HCT116 (cell line): ENCODE data around the gene GAL. TPM values are rescaled to one million over a fixed set of nuclear protein-coding genes. Genes with fewer than 3 reads are reported as not detected.

Source experiments
- ATAC-seq: fragments of 200-7000 bp; cut with Tn5 transposase; 2 replicates; pipeline ENCODE4 v1.9.1; 2020; ENCODE audit warnings: mild to moderate bottlenecking, moderate library complexity
- BruUV-seq: library from RNA; stranded (reverse); fragments of 400-500 nt; replicated peaks from 2 replicates; lab custom pipeline; 2021; lab: Mats Ljungman, UMichigan
- CTCF ChIA-PET: fragments of 300-600 bp; sonication (Branson Sonifier 250); formaldehyde crosslinking; loops from one replicate; lab custom pipeline; 2021; ENCODE audit warnings: antibody characterized with exemption; lab: Charles Lee
- POLR2A ChIA-PET: fragments of 300-600, 350-600 bp; sonication (Branson Sonifier 250); formaldehyde crosslinking; loops from one replicate; lab custom pipeline; 2021; ENCODE audit warnings: antibody characterized with exemption; lab: Charles Lee
- RAD21 ChIA-PET, 2 experiments: fragments of 300-600 bp; sonication (Branson Sonifier 250); formaldehyde crosslinking; loops; one replicate each; lab custom pipeline; 2023; ENCODE audit warnings: low total read pairs in 2 of 2; ENCODE audit not compliant: uncharacterized antibody in 2 of 2, unreplicated experiment in 2 of 2, low non-redundant PET in 1 of 2; lab: Charles Lee
- DNase-seq: peaks from one replicate; pipeline ENCODE4 v3.0.0-alpha.2; 2010; ENCODE audit warnings: low read depth, low spot score
- H2AFZ ChIP-seq: fragments of 200-600 bp; shearing (Covaris generic), sonication (generic); 2 replicates; pipeline ENCODE4 v1.6.1; 2017; ENCODE audit warnings: low read depth, mixed run types, mixed read lengths, antibody characterized with exemption, low read length; ENCODE audit not compliant: poor library complexity, severe bottlenecking
- H3K27ac ChIP-seq: 2 replicates; pipeline ENCODE4 v1.5.1; 2012; ENCODE audit warnings: low read depth, low read length
- H3K27me3 ChIP-seq: fragments of 200-600 bp; sonication (generic); 2 replicates; pipeline ENCODE4 v1.6.1; 2016; ENCODE audit warnings: mixed run types, low read length, mixed read lengths; ENCODE audit not compliant: insufficient read depth
- H3K36me3 ChIP-seq, 2 experiments: fragments of 200-500 bp in 1 of 2; fragments of 200-600 bp in 1 of 2; sonication (Bioruptor generic) in 1 of 2; sonication (generic) in 1 of 2; 2 replicates each; pipeline versions ENCODE4 v1.5.1 to v1.6.1; 2014 to 2016; ENCODE audit warnings: low read length in 2 of 2, inconsistent platforms in 1 of 2, mixed read lengths in 1 of 2, mixed run types in 1 of 2; ENCODE audit not compliant: insufficient read depth in 2 of 2, control insufficient read depth in 1 of 2
- H3K4me1 ChIP-seq, 2 experiments: fragments of 200-600 bp in 1 of 2; sonication (generic) in 1 of 2; 2 replicates each; pipeline versions ENCODE4 v1.5.1 to v1.6.1; 2012 to 2017; ENCODE audit warnings: low read length in 2 of 2, inconsistent platforms in 1 of 2, mild to moderate bottlenecking in 1 of 2, mixed read lengths in 1 of 2, mixed run types in 1 of 2, moderate library complexity in 1 of 2; ENCODE audit not compliant: insufficient read depth in 2 of 2, control insufficient read depth in 1 of 2
- H3K4me2 ChIP-seq: fragments of 200-600 bp; sonication (generic); 2 replicates; pipeline ENCODE4 v1.6.1; 2017; ENCODE audit warnings: mixed run types, low read length, mixed read lengths
- H3K4me3 ChIP-seq, 2 experiments: fragments of 200-600 bp in 1 of 2; sonication (generic) in 1 of 2; replicated peaks in 1 of 2; 2 replicates each; pipeline ENCODE4 v1.5.1; 2011 to 2016; ENCODE audit warnings: low read length in 2 of 2, control low read depth in 1 of 2, low read depth in 1 of 2, mild to moderate bottlenecking in 1 of 2, mixed read lengths in 1 of 2, mixed run types in 1 of 2
- H3K79me2 ChIP-seq: fragments of 200-600 bp; sonication (generic); 2 replicates; pipeline ENCODE4 v1.6.1; 2017; ENCODE audit warnings: mild to moderate bottlenecking, mixed run types, low read length, moderate library complexity, mixed read lengths; ENCODE audit not compliant: insufficient read depth
- H3K9ac ChIP-seq: fragments of 200-600 bp; sonication (generic); 2 replicates; pipeline ENCODE4 v1.6.1; 2016; ENCODE audit warnings: low read length, mixed read lengths
- H3K9me2 ChIP-seq: fragments of 200-600 bp; sonication (generic), shearing (Covaris generic); 2 replicates; pipeline ENCODE4 v1.6.1; 2017; ENCODE audit warnings: mixed run types, mild to moderate bottlenecking, moderate library complexity; ENCODE audit not compliant: insufficient read depth
- H3K9me3 ChIP-seq, 2 experiments: fragments of 200-500 bp in 1 of 2; fragments of 200-600 bp in 1 of 2; sonication (Bioruptor generic) in 1 of 2; sonication (generic) in 1 of 2; 2 replicates each; pipeline ENCODE4 v1.6.1; 2014 to 2017; ENCODE audit warnings: low read length in 2 of 2, mixed read lengths in 2 of 2, inconsistent platforms in 1 of 2, low read depth in 1 of 2, mild to moderate bottlenecking in 1 of 2, mixed run types in 1 of 2, moderate library complexity in 1 of 2; ENCODE audit not compliant: control insufficient read depth in 1 of 2, insufficient read depth in 1 of 2
- H4K20me1 ChIP-seq: fragments of 200-600 bp; sonication (generic), shearing (Covaris generic); 2 replicates; pipeline ENCODE4 v1.6.1; 2017; ENCODE audit warnings: mixed run types, mild to moderate bottlenecking, moderate library complexity; ENCODE audit not compliant: insufficient read depth
- CBX3 ChIP-seq: IDR thresholded peaks from 2 replicates; pipeline ENCODE4 v1.6.1; 2012; ENCODE audit warnings: low read depth
- EGR1 ChIP-seq: IDR thresholded peaks from 2 replicates; pipeline ENCODE4 v1.6.1; 2012; ENCODE audit warnings: low read depth
- ELF1 ChIP-seq: IDR thresholded peaks from 2 replicates; pipeline ENCODE4 v1.6.1; 2012; ENCODE audit warnings: low read depth, borderline replicate concordance
- EZH2phosphoT487 ChIP-seq: fragments of 200-600 bp; IDR thresholded peaks from 2 replicates; pipeline ENCODE4 v1.6.1; 2018; ENCODE audit warnings: antibody characterized with exemption, borderline replicate concordance
- POLR2A ChIP-seq: IDR thresholded peaks from 2 replicates; pipeline ENCODE4 v1.7.0; 2011; ENCODE audit warnings: borderline replicate concordance; ENCODE audit not compliant: insufficient read depth, insufficient read length; ENCODE audit errors: extremely low read depth
- RAD21 ChIP-seq: IDR thresholded peaks from 2 replicates; pipeline ENCODE4 v1.6.1; 2012; ENCODE audit warnings: low read depth, mild to moderate bottlenecking
- SRF ChIP-seq: IDR thresholded peaks from 2 replicates; pipeline ENCODE4 v1.6.1; 2012; ENCODE audit warnings: low read depth
- TCF7L2 ChIP-seq: IDR thresholded peaks from 2 replicates; pipeline ENCODE4 v1.7.0; 2011; ENCODE audit warnings: borderline replicate concordance, inconsistent platforms; ENCODE audit not compliant: insufficient read depth, insufficient read length; ENCODE audit errors: extremely low read depth
- YY1 ChIP-seq: IDR thresholded peaks from 2 replicates; pipeline ENCODE4 v1.6.1; 2011; ENCODE audit warnings: low read length, low read depth, moderate library complexity, mild to moderate bottlenecking; ENCODE audit not compliant: insufficient replicate concordance; ENCODE audit errors: extremely low read depth
- ZNF274 ChIP-seq: fragments of 200-500 bp; sonication (Bioruptor generic); IDR thresholded peaks from 2 replicates; pipeline ENCODE4 v1.6.1; 2014; ENCODE audit warnings: mild to moderate bottlenecking, low read depth, low read length, inconsistent platforms
- intact Hi-C: fragments of 100-400 bp; cut with micrococcal nuclease; formaldehyde crosslinking; loops from 2 replicates; pipeline ENCODE4 v1.10.0; 2022
- total RNA-seq: library from RNA; stranded (reverse); gene quantifications from one replicate; pipeline ENCODE4 v1.2.1, GENCODE V29; 2021; ENCODE audit not compliant: unreplicated experiment
- TF ChIP-seq, protein P1 (sequence below): IDR thresholded peaks from 2 replicates; pipeline ENCODE4 v1.6.1; 2012; ENCODE audit warnings: low read depth
- TF ChIP-seq, protein P2 (sequence below): IDR thresholded peaks from 2 replicates; pipeline ENCODE4 v1.6.1; 2012
- TF ChIP-seq, protein P3 (sequence below): IDR thresholded peaks from 2 replicates; pipeline ENCODE4 v1.6.1; 2011; ENCODE audit warnings: mild to moderate bottlenecking, low read length, moderate library complexity; ENCODE audit not compliant: insufficient replicate concordance; ENCODE audit errors: extremely low read depth

GAL gene
- total RNA-seq, 1 experiment from 2014 or later, result 83.1 TPM

DNA sequence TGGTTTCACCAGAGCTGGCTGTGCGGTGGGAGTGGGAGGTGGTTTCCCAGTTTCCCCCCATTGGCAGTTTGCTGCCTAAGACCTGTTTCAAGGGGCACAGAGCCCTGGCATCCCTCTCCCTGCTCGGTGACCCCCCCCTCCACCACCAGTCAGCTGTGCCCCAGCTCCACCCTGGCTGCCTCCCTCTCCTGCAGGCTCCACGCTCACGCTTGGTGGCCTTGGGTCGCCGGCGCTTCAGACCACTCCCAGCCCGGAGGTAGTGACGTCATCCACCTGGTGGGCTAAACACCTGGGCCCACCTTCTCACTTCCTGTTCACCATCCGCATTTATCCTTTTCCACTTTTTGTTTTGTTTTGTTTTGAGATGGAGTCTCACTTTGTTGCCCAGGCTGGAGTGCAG, 7.8 kb downstream of the GAL start:
- CTCF ChIA-PET, result no interaction called here

More for the DNA sequence above, 7.8 kb downstream of the GAL start:
- intact Hi-C loops, result no loop called here
- ChIA-PET POLR2A (no interaction called here), RAD21 (no interaction called here)
- no peak overlapping the region for H3K9ac ChIP-seq
- TF ChIP-seq YY1 (no peak), POLR2A (no peak), CBX3 (no peak), SRF (no peak), EZH2phosphoT487 (no peak), EGR1 (no peak), RAD21 (no peak), ELF1 (no peak), ZNF274 (no peak), TCF7L2 (no peak)
- TF ChIP-seq, protein P1, sequence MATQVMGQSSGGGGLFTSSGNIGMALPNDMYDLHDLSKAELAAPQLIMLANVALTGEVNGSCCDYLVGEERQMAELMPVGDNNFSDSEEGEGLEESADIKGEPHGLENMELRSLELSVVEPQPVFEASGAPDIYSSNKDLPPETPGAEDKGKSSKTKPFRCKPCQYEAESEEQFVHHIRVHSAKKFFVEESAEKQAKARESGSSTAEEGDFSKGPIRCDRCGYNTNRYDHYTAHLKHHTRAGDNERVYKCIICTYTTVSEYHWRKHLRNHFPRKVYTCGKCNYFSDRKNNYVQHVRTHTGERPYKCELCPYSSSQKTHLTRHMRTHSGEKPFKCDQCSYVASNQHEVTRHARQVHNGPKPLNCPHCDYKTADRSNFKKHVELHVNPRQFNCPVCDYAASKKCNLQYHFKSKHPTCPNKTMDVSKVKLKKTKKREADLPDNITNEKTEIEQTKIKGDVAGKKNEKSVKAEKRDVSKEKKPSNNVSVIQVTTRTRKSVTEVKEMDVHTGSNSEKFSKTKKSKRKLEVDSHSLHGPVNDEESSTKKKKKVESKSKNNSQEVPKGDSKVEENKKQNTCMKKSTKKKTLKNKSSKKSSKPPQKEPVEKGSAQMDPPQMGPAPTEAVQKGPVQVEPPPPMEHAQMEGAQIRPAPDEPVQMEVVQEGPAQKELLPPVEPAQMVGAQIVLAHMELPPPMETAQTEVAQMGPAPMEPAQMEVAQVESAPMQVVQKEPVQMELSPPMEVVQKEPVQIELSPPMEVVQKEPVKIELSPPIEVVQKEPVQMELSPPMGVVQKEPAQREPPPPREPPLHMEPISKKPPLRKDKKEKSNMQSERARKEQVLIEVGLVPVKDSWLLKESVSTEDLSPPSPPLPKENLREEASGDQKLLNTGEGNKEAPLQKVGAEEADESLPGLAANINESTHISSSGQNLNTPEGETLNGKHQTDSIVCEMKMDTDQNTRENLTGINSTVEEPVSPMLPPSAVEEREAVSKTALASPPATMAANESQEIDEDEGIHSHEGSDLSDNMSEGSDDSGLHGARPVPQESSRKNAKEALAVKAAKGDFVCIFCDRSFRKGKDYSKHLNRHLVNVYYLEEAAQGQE, result no peak
- TF ChIP-seq, protein P2, sequence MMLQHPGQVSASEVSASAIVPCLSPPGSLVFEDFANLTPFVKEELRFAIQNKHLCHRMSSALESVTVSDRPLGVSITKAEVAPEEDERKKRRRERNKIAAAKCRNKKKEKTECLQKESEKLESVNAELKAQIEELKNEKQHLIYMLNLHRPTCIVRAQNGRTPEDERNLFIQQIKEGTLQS, result no peak
- TF ChIP-seq, protein P3, sequence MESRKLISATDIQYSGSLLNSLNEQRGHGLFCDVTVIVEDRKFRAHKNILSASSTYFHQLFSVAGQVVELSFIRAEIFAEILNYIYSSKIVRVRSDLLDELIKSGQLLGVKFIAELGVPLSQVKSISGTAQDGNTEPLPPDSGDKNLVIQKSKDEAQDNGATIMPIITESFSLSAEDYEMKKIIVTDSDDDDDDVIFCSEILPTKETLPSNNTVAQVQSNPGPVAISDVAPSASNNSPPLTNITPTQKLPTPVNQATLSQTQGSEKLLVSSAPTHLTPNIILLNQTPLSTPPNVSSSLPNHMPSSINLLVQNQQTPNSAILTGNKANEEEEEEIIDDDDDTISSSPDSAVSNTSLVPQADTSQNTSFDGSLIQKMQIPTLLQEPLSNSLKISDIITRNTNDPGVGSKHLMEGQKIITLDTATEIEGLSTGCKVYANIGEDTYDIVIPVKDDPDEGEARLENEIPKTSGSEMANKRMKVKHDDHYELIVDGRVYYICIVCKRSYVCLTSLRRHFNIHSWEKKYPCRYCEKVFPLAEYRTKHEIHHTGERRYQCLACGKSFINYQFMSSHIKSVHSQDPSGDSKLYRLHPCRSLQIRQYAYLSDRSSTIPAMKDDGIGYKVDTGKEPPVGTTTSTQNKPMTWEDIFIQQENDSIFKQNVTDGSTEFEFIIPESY, result no peak
- peaks cover 0 to 15% of the 10 kb centered on the region in 2 experiments; a peak in 1 of 4 replicates for H3K36me3 ChIP-seq
- no TSS peak for BruUV-seq
- H3K4me3 ChIP-seq, result no peak overlapping the region
- no peaks in the 10 kb centered on the region for H3K27me3 ChIP-seq
- no peak overlapping the region for H3K4me2 ChIP-seq
- no peak for ATAC-seq
- no peak overlapping the region for H2AFZ ChIP-seq
- no peaks in the 10 kb centered on the region; a peak in 1 of 4 replicates for H3K9me3 ChIP-seq
- H3K79me2 ChIP-seq, result no peaks in the 10 kb centered on the region
- no peak for DNase-seq
- no peaks in the 10 kb centered on the region for H4K20me1 ChIP-seq
- H3K4me1 ChIP-seq, result no peaks in the 10 kb centered on the region
- no peak overlapping the region for H3K27ac ChIP-seq
- no peaks in the 10 kb centered on the region for H3K9me2 ChIP-seq
